Lower leg skin (tissue), 4 donors: ENCODE results near the gene SNN. TPM values are rescaled to one million over a fixed set of nuclear protein-coding genes. Genes with fewer than 3 reads are reported as not detected.

Source experiments
- DNase-seq, 2 donors: peaks; one replicate each; pipeline ENCODE4 v3.0.0-alpha.2; 2019; ENCODE audit warnings: low spot score in 2 of 2
- H3K4me3 ChIP-seq: fragments of 200-600 bp; sonication (generic); 2 replicates; pipeline ENCODE4 v1.5.1; 2017; ENCODE audit warnings: mild to moderate bottlenecking, low read depth; ENCODE audit not compliant: poor library complexity, severe bottlenecking
- POLR2A ChIP-seq, 2 donors: fragments of 450-650 bp; IDR thresholded peaks; one replicate each; pipeline ENCODE4 v1.6.1; 2016 to 2017; ENCODE audit warnings: antibody characterized with exemption in 2 of 2, mild to moderate bottlenecking in 1 of 2, moderate library complexity in 1 of 2
- WGBS, 2 donors: methylation state at CpG; one replicate each; pipeline ENCODE4 v1.1.5; 2018; 5-methylcytosine and 5-hydroxymethylcytosine counted together
- intact Hi-C: fragments of 100-400 bp; cut with DNase I; formaldehyde crosslinking; loops from one replicate; pipeline ENCODE4 v1.15.0; 2023; ENCODE audit warnings: low total_unique reads
- total RNA-seq, 4 donors: library from RNA; depleted of rRNA; stranded (reverse); fragments of >200 nt; gene quantifications; one replicate each; pipeline ENCODE4 v1.1.0, GENCODE V29; 2016
- TF ChIP-seq, protein P1 (sequence below), 3 donors: fragments of 450-650 bp; IDR thresholded peaks; one replicate each; pipeline ENCODE4 v1.5.1; 2016; ENCODE audit warnings: antibody characterized with exemption in 3 of 3, mild to moderate bottlenecking in 3 of 3, moderate library complexity in 2 of 3

Gene SNN
- total RNA-seq, 4 donors from 2014 or later: 15.4 to 30.2 (median 20.6) TPM

DNA sequence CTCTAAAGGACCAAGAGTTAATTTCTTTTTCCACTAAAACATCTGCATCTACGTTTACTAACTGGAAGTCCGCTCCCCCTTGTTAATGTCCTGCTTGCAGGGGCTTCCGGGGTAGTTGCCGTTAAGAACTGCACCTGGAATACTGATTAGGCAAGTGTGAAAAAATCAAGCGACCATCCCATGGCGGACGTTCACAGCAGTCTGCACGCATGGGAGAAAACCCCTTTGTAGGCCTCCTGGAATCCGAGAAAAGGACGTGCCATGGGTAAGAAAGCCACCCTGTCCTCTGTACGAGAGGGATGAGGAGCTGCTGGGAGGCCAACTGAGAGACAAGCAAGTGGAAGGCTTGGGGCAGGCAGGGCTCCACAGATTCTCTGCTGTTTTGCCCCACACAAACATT, 14.9 kb downstream of the SNN start:
- intact Hi-C loops: no loop called here
- H3K4me3 ChIP-seq: no peak overlapping the region
- TF ChIP-seq POLR2A (IDR thresholded peaks at IDR 0.05): no peak
- TF ChIP-seq, protein P1, sequence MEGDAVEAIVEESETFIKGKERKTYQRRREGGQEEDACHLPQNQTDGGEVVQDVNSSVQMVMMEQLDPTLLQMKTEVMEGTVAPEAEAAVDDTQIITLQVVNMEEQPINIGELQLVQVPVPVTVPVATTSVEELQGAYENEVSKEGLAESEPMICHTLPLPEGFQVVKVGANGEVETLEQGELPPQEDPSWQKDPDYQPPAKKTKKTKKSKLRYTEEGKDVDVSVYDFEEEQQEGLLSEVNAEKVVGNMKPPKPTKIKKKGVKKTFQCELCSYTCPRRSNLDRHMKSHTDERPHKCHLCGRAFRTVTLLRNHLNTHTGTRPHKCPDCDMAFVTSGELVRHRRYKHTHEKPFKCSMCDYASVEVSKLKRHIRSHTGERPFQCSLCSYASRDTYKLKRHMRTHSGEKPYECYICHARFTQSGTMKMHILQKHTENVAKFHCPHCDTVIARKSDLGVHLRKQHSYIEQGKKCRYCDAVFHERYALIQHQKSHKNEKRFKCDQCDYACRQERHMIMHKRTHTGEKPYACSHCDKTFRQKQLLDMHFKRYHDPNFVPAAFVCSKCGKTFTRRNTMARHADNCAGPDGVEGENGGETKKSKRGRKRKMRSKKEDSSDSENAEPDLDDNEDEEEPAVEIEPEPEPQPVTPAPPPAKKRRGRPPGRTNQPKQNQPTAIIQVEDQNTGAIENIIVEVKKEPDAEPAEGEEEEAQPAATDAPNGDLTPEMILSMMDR (IDR thresholded peaks at IDR 0.05): no peak
- peak in 1 of 2 donors; percentile 61 for DNase-seq
- WGBS, 2 donors: 87 to 89% methylated on average over 11 of the region's 11 CpGs

DNA sequence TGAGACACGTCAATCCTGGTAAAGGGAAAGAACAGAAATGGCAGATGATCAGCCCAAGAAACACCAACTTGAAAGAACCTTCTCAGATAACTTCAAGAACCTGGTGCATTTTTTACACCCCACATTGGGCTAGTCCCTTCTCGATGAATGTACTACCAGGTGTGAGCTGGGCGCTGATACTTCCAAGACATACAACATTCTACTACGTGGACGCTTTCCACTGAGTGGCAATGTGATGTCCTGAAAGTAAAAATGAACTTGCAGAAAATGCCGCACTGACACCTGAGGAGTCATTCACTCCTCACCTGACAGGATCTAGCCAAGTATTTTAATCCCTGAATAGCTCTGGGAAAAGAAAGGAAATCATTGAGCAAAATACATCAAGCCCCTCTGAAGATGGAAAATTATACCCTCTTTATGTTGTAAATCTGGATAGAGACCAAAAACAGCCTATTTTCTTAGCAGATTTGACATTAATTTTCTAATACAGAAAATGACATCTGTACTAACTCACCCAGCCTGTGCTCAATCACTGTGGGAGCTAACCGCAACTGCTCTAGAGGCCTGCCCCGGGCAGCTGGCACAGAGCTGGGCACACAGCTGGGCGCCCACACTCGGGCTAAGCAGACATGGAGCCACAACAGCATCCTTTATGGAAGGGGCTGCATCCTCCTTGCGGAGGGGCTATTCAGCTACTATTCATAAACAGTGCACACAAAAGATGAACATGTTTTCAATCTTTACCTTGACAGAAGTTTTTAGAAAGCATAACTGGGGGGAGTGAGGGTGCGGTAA, 16.2 kb downstream of the SNN start:
- H3K4me3 ChIP-seq: no peak overlapping the region
- WGBS, 2 donors: 92 to 95% methylated on average over 12 of the region's 12 CpGs
- peak in 1 of 2 donors; percentile 53 for DNase-seq
- TF ChIP-seq, protein P1 (IDR thresholded peaks at IDR 0.05): no peak
- no peak for TF ChIP-seq POLR2A (IDR thresholded peaks at IDR 0.05)
- intact Hi-C loops: no loop called here

DNA sequence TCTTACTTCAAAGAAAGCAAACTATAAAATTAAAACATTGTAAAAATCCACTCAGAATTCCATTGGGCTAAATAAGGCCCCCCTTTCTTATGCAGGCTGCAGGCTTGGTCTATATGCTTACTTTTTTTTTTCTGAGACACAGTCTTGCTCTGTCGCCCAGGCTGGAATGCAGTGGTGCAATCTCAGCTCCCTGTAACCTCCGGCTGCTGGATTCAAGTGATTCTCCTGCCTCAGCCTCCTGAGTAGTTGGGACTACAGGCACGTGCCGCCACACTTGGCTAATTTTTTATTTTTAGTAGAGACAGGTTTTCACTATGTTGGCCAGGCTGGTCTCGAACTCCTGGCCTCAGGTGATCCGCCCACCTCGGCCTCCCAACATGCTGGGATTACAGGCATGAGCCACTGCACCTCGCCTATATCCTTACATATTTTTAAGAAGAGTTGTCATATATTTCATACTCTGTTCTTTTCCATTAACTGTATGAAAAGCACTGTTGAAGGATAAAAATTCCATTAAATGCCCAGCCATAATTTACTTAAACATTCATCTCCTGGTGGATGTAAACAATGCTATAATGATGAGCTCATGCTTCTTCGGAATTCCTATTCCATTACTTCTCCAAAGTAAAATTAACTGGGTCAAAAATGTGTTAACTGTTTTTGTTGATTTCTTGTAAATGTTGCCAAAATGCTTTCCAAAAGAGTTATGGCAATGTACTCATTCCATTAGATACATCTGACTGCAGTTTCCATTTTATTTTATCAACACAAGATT, 17.8 kb downstream of the SNN start:
- no peak overlapping the region for H3K4me3 ChIP-seq
- WGBS, 2 donors: 82 to 85% methylated on average over 9 of the region's 9 CpGs
- intact Hi-C loops: no loop called here
- DNase-seq: peak in 1 of 2 donors; percentile 65
- TF ChIP-seq, protein P1 (IDR thresholded peaks at IDR 0.05): no peak
- TF ChIP-seq POLR2A (IDR thresholded peaks at IDR 0.05): no peak

DNA sequence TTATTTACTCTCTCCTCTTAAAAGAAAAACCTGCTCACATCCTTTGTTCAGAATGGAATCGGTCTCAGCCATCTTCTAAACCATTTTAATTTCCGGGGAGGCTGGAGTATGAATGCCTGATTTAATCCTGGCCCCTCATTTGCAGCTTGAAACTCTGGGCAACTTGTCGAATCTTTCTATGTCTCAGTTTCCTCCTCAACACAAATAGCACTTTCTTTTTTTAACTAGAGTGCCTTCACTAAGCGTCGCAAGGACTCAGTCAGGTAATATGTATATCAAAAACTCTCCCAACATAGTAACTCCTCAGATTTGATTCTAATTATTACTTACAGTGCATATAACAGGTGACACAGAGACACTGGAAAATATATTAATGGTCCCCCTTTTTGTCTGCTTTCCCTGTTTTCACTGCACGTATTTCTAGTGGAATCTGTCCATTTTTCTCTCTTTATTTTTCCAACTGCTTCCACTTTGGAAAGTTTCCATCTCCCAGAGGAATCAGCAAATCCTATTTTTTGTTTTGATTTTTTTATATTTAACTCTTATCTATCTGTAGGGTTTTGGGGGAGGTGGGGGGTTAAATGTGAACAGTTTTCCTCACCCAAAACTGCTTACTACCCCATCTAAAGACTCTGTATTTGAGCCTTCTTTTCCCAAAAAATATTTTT, 18.6 kb downstream of the SNN start:
- no peak overlapping the region for H3K4me3 ChIP-seq
- intact Hi-C loops: no loop called here
- WGBS, 2 donors: 69 to 74% methylated on average over 6 of the region's 6 CpGs
- TF ChIP-seq POLR2A (IDR thresholded peaks at IDR 0.05): no peak
- TF ChIP-seq, protein P1 (IDR thresholded peaks at IDR 0.05): no peak
- peak in 1 of 2 donors; percentile 3 for DNase-seq

DNA sequence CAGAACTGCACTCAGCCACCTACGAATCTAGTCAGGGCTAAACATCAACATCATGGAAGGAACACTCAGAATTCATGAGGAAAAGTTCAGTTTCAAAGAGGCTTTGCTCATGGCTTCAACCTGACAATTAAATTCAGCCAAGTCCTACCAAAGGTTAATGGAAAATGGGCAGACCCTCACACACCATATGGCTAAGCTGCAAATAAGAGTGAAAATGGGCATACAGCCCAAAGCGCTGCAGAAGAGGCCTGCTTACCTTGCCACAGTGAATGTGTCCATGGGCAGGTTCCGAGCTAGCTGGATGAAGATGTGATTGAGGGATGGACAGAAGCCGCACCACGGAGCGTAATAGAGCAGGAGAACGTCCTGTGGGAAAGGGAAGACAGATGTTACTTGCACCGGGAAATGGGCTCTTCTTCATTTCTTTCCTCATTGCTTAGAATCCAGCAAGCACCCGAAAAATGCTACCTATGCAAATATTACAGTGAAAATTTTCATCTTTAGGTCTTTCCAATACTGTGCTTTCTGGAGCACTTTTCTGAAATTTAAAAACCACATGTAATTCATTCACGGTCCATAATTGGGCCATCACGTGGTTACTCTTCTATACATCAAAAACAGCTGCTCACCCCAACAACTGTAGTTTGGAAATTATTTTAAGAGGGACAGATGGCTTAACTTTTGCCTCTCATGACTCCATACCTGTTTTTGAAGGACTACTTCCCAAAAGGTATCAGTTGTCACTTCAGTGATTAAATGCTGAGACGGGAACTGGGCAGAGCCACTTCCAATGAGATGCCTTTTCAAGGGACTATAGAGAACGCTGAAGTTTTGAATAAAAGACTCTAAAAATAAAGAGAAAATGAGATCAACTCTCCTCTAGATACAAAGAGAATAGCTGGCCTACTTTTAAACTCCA, 19.6 kb downstream of the SNN start:
- TF ChIP-seq POLR2A (IDR thresholded peaks at IDR 0.05): no peak
- TF ChIP-seq, protein P1 (IDR thresholded peaks at IDR 0.05): no peak
- 85 to 90% methylated on average over 13 of the region's 13 CpGs for WGBS, 2 donors
- DNase-seq: peak in 1 of 2 donors; percentile 60
- intact Hi-C loops: no loop called here
- H3K4me3 ChIP-seq: no peak overlapping the region
